A549 treated with AZD2906 at 1 μM for 4 hours (cell line): ENCODE data around the gene PLIN5. TPM values are rescaled to one million over a fixed set of nuclear protein-coding genes. Genes with fewer than 3 reads are reported as not detected.

Experiments
- total RNA-seq: library from RNA; stranded (reverse); fragments of 200-300 nt; extraction: Qiagen RNA extraction; gene quantifications from 5 replicates; pipeline ENCODE4 v1.2.3, GENCODE V29; 2022

PLIN5 gene, protein sequence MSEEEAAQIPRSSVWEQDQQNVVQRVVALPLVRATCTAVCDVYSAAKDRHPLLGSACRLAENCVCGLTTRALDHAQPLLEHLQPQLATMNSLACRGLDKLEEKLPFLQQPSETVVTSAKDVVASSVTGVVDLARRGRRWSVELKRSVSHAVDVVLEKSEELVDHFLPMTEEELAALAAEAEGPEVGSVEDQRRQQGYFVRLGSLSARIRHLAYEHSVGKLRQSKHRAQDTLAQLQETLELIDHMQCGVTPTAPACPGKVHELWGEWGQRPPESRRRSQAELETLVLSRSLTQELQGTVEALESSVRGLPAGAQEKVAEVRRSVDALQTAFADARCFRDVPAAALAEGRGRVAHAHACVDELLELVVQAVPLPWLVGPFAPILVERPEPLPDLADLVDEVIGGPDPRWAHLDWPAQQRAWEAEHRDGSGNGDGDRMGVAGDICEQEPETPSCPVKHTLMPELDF
- 0.10 to 0.39 TPM (median 0.14 TPM) in 5 replicates for total RNA-seq

DNA sequence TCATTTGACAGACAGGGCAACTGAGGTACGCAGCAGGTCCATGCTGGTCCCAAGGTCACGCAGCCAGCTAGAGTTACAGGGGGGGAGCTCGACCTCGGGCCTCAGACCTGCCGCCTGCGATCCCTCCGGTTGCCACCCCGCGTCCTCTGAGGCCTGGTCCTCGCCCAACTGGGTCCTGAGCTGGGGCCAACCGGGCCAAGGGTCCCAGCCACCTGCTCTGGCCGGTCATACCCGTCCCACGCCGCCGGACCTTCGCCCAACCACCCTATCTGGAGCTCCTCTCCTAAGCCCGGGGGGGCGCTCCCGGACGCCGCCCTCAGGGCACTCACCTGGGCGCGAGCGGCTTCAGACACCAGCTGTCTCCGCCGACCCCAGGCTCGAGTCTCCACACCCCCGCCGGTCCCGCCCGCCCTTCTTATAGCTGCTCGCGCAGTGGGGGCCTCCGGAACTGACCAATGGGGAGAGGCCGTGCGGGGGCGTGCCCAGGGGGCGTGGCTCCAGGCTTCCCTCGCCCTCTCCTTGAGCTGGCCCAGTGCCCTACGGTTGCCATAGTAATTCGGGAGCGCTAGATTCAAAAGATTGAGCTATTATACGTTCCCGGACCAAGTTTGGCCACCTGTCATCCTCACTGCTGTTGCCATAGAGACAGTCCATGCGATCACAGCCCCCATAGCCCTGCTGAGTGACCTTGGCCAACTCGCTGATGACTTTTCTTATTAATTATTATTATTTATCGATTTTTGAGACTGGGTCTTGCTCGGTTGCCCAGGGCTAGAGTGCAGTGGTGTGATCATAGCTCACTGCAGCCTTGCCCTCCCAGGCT, at the start of gene PLIN5:
Gene PLIN5 (minus strand): TSS at position 389 of the 823 bp plus-strand sequence. CDS start 1,150 bp downstream, outside the sequence.

DNA sequence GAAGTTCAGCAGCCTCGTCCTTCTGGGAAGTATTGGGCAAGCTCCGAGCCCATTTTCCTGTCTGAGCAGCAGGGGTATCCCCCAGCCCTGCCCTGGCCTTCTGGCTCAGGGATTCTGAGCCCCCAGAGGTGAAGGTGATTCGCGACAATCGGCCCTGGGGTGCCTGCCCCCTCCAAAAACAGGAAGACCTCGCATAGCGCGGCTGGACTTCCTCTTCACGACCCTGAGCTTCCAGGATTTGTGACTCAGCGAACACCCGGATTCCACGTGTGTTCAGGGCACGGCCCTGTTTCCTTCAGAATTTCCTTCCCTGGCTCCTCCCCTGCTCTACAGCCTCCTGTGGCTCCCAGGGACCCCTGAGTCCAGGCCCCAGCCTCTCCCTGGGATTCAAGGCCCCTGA, 24.5 kb upstream of the PLIN5 start, which contains the start of gene SEMA6B:
Gene SEMA6B (minus strand): TSS at position 116 of the 400 bp plus-strand sequence. CDS start 1,227 bp downstream, outside the sequence.

DNA sequence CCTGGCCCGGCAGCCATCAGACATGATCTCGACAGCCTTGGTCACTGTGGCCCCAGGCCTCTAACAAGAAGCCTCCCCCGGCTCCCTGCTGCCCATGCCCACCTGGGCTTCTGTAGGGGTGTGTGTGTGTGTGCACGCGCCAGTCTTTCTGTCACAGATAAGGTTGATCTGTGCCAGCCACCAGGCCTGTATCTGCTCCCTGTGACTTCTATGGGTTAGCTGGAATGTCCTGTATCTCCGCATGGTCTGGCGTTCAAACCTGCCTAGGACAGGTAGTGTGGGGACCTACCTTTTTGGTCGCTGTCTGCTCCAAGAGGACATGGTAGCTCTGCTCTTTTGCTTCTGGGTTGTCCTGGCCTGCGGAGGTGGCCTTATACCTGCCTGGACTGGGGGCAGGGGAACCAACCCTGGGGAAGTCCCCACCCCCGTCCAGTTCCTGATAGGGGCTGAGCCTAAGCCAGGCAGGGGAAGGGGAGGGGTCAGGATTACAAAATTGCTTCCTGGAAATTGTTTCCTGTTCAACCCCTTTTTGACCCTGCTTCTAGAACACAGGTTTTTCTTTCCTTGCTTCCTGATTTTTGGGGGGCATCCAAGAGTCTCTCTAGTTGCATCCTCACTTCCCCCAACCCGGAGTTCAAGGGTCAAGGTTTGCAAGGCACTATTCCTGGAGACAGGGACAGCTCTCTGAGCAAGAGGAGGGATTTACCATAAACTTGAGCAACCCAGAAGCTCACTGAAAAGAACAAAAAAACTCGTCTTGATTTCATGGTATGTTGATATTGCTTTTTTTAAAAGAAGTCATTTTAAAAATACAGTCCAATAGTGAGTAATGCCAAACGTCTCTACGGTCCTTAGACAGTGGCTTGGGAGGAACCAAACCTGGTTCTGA, 4.9 kb upstream of the PLIN5 start, which contains the start of gene LRG1:
Gene LRG1 (minus strand): TSS at position 344 of the 889 bp plus-strand sequence. CDS start 23 bp downstream, at position 321.

DNA sequence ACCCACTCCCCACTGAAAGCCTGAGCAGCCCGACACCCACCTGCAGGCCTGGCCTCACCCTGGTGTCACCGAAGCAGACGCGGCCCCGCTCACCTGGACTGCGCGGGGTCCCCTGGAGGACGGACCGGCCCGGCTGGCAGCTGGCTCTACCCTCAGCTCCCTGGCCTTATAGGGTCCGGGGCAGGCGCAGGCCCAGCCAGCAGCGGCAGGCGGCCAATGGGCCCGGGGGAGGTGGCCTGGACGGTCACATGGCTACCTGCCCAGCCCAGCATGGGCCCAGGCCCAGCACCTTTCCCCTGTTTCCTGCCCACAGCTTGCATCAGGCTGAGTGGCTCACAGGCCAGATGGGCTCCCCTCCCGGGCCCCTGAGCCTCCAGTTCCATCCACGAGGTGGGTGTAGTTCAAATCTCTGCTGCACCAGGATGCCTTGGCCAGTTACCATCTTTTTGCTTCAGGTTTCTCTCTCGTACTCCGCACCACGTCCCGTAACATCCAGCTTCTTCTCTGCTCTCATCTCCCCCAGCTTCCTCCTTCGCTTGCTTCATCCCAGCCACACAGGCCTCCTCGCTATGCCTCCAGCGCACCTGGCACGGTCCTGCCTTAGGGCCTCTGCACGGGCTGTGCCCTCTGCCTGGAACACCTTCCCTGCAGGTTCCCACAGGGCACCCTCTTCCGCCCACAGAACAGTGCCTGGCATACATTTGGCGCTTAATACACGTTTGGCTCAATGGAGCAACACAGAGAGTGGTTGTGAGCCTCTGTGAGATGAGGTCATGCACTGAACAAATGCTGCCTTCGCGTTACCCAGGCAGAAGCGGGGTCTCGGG, 16.5 kb downstream of the PLIN5 start, which contains the start of gene PLIN4:
Gene PLIN4 (minus strand): TSS at position 142 of the 827 bp plus-strand sequence. CDS start 214 bp downstream, outside the sequence.

Other genes starting within 250 kb of the PLIN5 start
- not detected in 5 replicates for gene TMIGD2, start 232.8 kb downstream of the PLIN5 start, total RNA-seq
- 8.0 to 9.1 TPM (median 8.3 TPM) in 5 replicates for gene FSD1, start 230.6 kb downstream of the PLIN5 start, total RNA-seq
- gene STAP2, start 196.4 kb downstream of the PLIN5 start, total RNA-seq, result 0.09 to 0.24 TPM in 2 of 5 replicates, not detected in the others
- 5.0 to 12.2 TPM (median 10.5 TPM) in 5 replicates for gene MPND, start 191.7 kb downstream of the PLIN5 start, total RNA-seq
- gene SH3GL1, start 134.7 kb downstream of the PLIN5 start, total RNA-seq, result 45.8 to 61.4 TPM (median 59.4 TPM) in 5 replicates
- 20.4 to 22.3 TPM (median 21.2 TPM) in 5 replicates for gene CHAF1A, start 132.6 kb downstream of the PLIN5 start, total RNA-seq
- gene UBXN6, start 77.4 kb downstream of the PLIN5 start, total RNA-seq, result 39.6 to 66.9 TPM (median 60.1 TPM) in 5 replicates
- gene HDGFL2, start 62.9 kb downstream of the PLIN5 start, total RNA-seq, result 25.2 to 29.7 TPM (median 26.5 TPM) in 5 replicates
- gene PLIN4, start 16.7 kb downstream of the PLIN5 start, total RNA-seq, result 0.09 to 0.15 TPM (median 0.12 TPM) in 5 replicates
- 0.06 to 0.20 TPM (median 0.11 TPM) in 5 replicates for gene LRG1, start 4.8 kb upstream of the PLIN5 start, total RNA-seq
- 4.9 to 6.0 TPM (median 5.0 TPM) in 5 replicates for gene SEMA6B, start 24.5 kb upstream of the PLIN5 start, total RNA-seq
- gene TNFAIP8L1, start 104.3 kb upstream of the PLIN5 start, total RNA-seq, result 2.7 to 4.3 TPM (median 3.5 TPM) in 5 replicates
- gene MYDGF, start 135.1 kb upstream of the PLIN5 start, total RNA-seq, result 116 to 145 TPM (median 140 TPM) in 5 replicates
- gene DPP9, start 188.6 kb upstream of the PLIN5 start, total RNA-seq, result 55.3 to 61.0 TPM (median 56.0 TPM) in 5 replicates